Testis (tissue), 3 donors: ENCODE data around the gene ITPR2. TPM values are rescaled to one million over a fixed set of nuclear protein-coding genes. Genes with fewer than 3 reads are reported as not detected.
A peak's percentile ranks its signal among the peaks of the same experiment; 100 is the strongest.

ENCODE experiments used
- DNase-seq: peaks from one replicate; pipeline ENCODE4 v3.0.0-alpha.2; 2019
- H3K27ac ChIP-seq, 2 donors: fragments of 200-600 bp; sonication (generic); one replicate each; pipeline ENCODE4 v1.5.1; 2019
- H3K27me3 ChIP-seq: fragments of 200-600 bp; sonication (generic); one replicate; pipeline ENCODE4 v1.5.1; 2019
- H3K36me3 ChIP-seq: fragments of 200-600 bp; sonication (generic); one replicate; pipeline ENCODE4 v1.5.1; 2017; ENCODE audit warnings: low read depth; ENCODE audit errors: missing control alignments
- H3K4me1 ChIP-seq: fragments of 200-600 bp; sonication (generic); one replicate; pipeline ENCODE4 v1.5.1; 2019
- H3K4me3 ChIP-seq, 2 donors: fragments of 200-600 bp; sonication (generic); one replicate each; pipeline ENCODE4 v1.5.1; 2017 to 2019
- H3K9me3 ChIP-seq: fragments of 200-600 bp; sonication (generic); one replicate; pipeline ENCODE4 v1.5.1; 2017
- POLR2A ChIP-seq: fragments of 450-650 bp; IDR thresholded peaks from one replicate; pipeline ENCODE4 v1.6.1; 2017; ENCODE audit warnings: antibody characterized with exemption, mild to moderate bottlenecking, moderate library complexity
- WGBS, 2 donors: methylation state at CpG; one replicate each; pipeline ENCODE4 v1.1.5; 2018; 5-methylcytosine and 5-hydroxymethylcytosine counted together
- intact Hi-C: fragments of 100-400 bp; cut with DNase I; formaldehyde crosslinking; loops from one replicate; pipeline ENCODE4 v1.15.1; 2023; ENCODE audit warnings: low total_unique reads
- polyA plus RNA-seq: library from polyadenylated mRNA; stranded (reverse); fragments of 350-450 nt; fragmentation: Illumina TruSeq; extraction: RNeasy Lipid Tissue Mini Kit (QIAGEN cat#74804); gene quantifications from one replicate; pipeline ENCODE4 v1.2.3, GENCODE V29; 2014; ENCODE audit warnings: low read depth, low replicate concordance; ENCODE audit not compliant: insufficient read depth
- total RNA-seq, 2 donors: library from RNA; depleted of rRNA; stranded (reverse); fragments of >200 nt; gene quantifications; one replicate each; pipeline ENCODE4 v1.2.3, GENCODE V29; 2016
- TF ChIP-seq, protein P1 (sequence below), 3 experiments: fragments of 450-650 bp in 2 of 3; fragments of 200-600 bp in 1 of 3; sonication (generic) in 1 of 3; IDR thresholded peaks; one replicate each; pipeline ENCODE4 v1.5.1; 2016 to 2019; ENCODE audit warnings: antibody characterized with exemption in 3 of 3, mild to moderate bottlenecking in 2 of 3, moderate library complexity in 1 of 3

The ITPR2 gene
- total and polyA plus RNA-seq, 3 donors from 2014 or later = 4.9 to 60.6 (median 56.9) TPM

DNA sequence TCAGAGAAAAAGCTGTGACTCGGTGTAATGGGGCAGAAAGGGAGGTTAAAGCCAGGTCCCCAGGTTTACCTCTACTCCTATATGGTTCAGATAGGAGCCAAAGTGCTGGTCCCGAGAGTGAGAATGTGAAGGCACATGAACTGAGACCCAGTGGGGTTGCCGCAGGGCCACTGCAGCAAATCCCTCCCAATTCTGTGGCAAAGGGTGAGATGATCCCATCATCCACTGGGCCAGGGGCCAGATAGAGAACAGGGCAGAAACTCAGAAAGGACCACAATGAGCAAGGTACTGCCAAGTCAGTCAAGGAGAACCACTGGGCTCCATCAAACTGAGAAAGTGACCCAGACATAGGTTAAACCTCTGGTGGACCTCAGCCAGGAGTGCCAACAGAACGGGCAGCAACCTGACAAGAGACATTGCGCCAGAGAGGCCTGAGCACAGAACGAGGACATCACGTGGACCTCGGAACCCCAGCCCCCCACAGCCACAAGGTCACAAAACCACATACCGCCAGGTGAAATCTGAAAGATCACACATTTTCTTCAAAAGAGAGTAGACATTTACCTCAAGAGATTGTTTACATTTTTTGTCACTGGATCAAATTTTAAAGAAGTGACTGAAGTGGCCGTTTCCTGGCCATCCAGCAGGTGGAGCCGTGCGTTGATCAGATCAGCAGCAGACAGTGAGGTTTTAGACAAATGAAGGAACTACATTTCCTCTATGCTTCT is 20.5 kb upstream of the ITPR2 start:
- H3K9me3 ChIP-seq = no peaks in the 10 kb centered on the region
- H3K4me1 ChIP-seq = no peaks in the 10 kb centered on the region
- intact Hi-C loops = no loop called here
- 57 to 60% methylated on average over 12 of the region's 12 CpGs for WGBS, 2 donors
- no peaks in the 10 kb centered on the region for H3K36me3 ChIP-seq
- H3K27ac ChIP-seq = no peak overlapping the region
- no peak overlapping the region for H3K4me3 ChIP-seq
- TF ChIP-seq POLR2A = no peak
- TF ChIP-seq, protein P1, sequence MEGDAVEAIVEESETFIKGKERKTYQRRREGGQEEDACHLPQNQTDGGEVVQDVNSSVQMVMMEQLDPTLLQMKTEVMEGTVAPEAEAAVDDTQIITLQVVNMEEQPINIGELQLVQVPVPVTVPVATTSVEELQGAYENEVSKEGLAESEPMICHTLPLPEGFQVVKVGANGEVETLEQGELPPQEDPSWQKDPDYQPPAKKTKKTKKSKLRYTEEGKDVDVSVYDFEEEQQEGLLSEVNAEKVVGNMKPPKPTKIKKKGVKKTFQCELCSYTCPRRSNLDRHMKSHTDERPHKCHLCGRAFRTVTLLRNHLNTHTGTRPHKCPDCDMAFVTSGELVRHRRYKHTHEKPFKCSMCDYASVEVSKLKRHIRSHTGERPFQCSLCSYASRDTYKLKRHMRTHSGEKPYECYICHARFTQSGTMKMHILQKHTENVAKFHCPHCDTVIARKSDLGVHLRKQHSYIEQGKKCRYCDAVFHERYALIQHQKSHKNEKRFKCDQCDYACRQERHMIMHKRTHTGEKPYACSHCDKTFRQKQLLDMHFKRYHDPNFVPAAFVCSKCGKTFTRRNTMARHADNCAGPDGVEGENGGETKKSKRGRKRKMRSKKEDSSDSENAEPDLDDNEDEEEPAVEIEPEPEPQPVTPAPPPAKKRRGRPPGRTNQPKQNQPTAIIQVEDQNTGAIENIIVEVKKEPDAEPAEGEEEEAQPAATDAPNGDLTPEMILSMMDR (IDR thresholded peaks at IDR 0.05) = peak; percentile 75 to 83 (median 76)
- H3K27me3 ChIP-seq = no peaks in the 10 kb centered on the region
- DNase-seq = peak; percentile 81

GRCh38 chr12:26851031-26851809 is 18.2 kb upstream of the ITPR2 start:
- WGBS, 2 donors = 66 to 77% methylated on average over 2 of the region's 2 CpGs
- H3K4me1 ChIP-seq = peaks cover 5% of the 10 kb centered on the region
- no peak overlapping the region for H3K27ac ChIP-seq
- no peak for DNase-seq
- TF ChIP-seq, protein P1 (IDR thresholded peaks at IDR 0.05) = no peak
- TF ChIP-seq POLR2A = no peak
- H3K27me3 ChIP-seq = no peaks in the 10 kb centered on the region
- no peaks in the 10 kb centered on the region for H3K36me3 ChIP-seq
- H3K4me3 ChIP-seq = no peak overlapping the region
- no peaks in the 10 kb centered on the region for H3K9me3 ChIP-seq
- intact Hi-C loops = no loop called here

- WGBS, 2 donors = 75 to 77% methylated on average over 6 of the region's 6 CpGs
- intact Hi-C loops = no loop called here
- no peak overlapping the region for H3K27ac ChIP-seq
- H3K4me1 ChIP-seq = peaks cover 14% of the 10 kb centered on the region
- H3K9me3 ChIP-seq = no peaks in the 10 kb centered on the region
- TF ChIP-seq, protein P1 (IDR thresholded peaks at IDR 0.05) = no peak
- TF ChIP-seq POLR2A = no peak
- H3K36me3 ChIP-seq = no peaks in the 10 kb centered on the region
- H3K4me3 ChIP-seq = no peak overlapping the region
- H3K27me3 ChIP-seq = peaks cover 4% of the 10 kb centered on the region
- no peak for DNase-seq
Measured at GRCh38 chr12:26848156-26848825, 15.3 kb upstream of the ITPR2 start.

- peaks cover 4% of the 10 kb centered on the region for H3K27me3 ChIP-seq
- H3K4me1 ChIP-seq = peaks cover 14% of the 10 kb centered on the region
- no peaks in the 10 kb centered on the region for H3K9me3 ChIP-seq
- H3K27ac ChIP-seq = no peak overlapping the region
- H3K36me3 ChIP-seq = no peaks in the 10 kb centered on the region
- intact Hi-C loops = no loop called here
- no peak for DNase-seq
- no peak overlapping the region for H3K4me3 ChIP-seq
- TF ChIP-seq, protein P1 (IDR thresholded peaks at IDR 0.05) = no peak
- TF ChIP-seq POLR2A = no peak
- WGBS, 2 donors = 56 to 63% methylated on average over 5 of the region's 5 CpGs
Measured at GRCh38 chr12:26847431-26847830, 14.4 kb upstream of the ITPR2 start.
